COLO829 (cell line): ENCODE data around the gene REEP1.
"Not testable (repeated sequence)": the region's sequence is repeated elsewhere in the genome, so short reads cannot be mapped to it uniquely, and the experiment has no call there.

Source experiments
- DNase-seq: peaks from one replicate; pipeline ENCODE4 v3.0.0; 2012; ENCODE audit warnings: low spot score

Gene REEP1

GRCh38 chr2:86283411-86284030, 53.9 kb downstream of the REEP1 start:
- no peak for DNase-seq

- no peak for DNase-seq
Observed at GRCh38 chr2:86281066-86281700, 56.2 kb downstream of the REEP1 start.

GRCh38 chr2:86280191-86280667, 57.2 kb downstream of the REEP1 start:
- DNase-seq, result no peak

- DNase-seq, result no peak
Observed at GRCh38 chr2:86275962-86276361, 61.5 kb downstream of the REEP1 start.

DNA sequence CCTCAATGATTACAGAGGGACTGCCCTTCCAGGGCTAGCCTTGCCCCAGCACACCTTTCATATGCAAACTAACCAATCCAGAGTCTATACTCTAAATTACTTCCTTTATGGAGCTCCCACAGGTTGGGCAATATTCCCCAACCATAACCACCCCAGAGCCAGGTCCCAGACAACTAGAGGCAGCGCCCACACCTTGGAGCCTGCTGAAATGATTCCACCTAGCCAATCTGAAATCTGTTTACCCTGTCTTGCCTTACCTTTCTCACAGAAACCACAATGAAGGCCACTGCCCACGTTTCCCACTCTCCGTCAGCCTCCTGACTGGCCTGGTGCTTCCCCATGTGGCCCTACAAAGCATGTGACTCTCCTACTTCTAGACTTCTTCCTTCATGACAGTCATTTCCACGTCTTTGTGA, 62.0 kb downstream of the REEP1 start:
- no peak for DNase-seq

GRCh38 chr2:86274918-86275275, 62.5 kb downstream of the REEP1 start:
- no peak for DNase-seq

- peak; percentile 77 for DNase-seq
Observed at GRCh38 chr2:86274265-86274917, 63.0 kb downstream of the REEP1 start.

GRCh38 chr2:86272111-86272510, 65.3 kb downstream of the REEP1 start:
- DNase-seq, result no peak

- no peak for DNase-seq
Observed at GRCh38 chr2:86271248-86271647, 66.2 kb downstream of the REEP1 start.

DNA sequence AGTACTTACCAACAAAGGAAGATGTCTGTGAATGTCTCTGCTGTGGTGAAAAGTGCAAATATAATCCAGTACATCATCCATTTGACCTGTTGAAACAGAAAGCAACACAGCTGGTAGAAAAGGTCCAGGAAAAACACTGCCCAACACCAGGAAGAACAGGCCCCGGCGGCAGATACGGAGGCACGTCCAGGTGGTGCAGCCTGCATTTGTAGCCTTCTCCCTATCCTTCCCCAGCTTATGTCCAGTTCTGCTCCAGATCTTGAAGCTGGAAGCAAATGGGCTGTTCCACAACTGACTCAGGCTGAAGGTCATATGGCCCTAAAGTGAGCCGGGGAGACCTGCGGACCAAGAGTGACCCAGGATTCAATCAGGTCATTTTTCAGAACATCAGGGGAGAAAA, 73.5 kb downstream of the REEP1 start:
- DNase-seq, result no peak

DNA sequence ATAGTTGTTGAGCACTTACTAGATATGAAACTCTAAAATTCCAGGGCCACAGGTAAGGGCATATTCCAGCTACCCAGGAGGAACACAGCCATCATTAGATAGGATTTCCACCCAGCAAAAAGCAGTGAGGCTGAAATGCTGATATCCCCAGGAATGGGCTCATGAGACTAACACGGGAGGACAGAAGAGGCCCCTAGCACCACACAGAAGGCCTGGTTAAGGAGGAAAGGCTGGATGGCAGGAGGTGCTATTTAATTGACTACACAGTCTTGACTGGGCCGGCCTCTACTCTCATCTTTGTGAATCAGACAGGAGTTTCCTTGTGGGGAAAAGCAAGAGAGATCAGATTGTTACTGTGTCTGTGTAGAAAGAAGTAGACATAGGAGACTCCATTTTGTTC, 76.4 kb downstream of the REEP1 start:
- DNase-seq, result no peak

- no peak for DNase-seq
Observed at GRCh38 chr2:86258106-86258505, 79.3 kb downstream of the REEP1 start.

GRCh38 chr2:86256982-86257381, 80.4 kb downstream of the REEP1 start:
- DNase-seq, result peak; percentile 34

DNA sequence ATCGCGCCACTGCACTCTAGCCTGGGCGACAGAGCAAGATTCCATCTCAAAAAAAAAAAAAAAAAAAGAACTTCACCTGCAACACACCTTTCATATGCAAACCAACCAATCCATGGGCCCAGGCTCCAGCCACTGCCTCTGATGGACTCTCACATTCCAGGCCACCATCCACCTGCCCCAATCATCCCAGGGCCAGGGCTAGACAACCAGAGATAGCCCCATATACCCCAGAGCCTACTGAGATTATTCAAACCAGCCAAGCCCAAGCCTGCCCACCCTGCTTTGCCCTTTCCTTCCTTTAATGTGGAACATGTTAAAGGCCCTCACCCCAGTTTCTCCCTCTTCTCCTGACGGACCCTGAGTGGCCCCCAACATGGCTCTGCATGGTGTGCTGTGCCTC, 81.1 kb downstream of the REEP1 start:
- DNase-seq, result no peak

DNA sequence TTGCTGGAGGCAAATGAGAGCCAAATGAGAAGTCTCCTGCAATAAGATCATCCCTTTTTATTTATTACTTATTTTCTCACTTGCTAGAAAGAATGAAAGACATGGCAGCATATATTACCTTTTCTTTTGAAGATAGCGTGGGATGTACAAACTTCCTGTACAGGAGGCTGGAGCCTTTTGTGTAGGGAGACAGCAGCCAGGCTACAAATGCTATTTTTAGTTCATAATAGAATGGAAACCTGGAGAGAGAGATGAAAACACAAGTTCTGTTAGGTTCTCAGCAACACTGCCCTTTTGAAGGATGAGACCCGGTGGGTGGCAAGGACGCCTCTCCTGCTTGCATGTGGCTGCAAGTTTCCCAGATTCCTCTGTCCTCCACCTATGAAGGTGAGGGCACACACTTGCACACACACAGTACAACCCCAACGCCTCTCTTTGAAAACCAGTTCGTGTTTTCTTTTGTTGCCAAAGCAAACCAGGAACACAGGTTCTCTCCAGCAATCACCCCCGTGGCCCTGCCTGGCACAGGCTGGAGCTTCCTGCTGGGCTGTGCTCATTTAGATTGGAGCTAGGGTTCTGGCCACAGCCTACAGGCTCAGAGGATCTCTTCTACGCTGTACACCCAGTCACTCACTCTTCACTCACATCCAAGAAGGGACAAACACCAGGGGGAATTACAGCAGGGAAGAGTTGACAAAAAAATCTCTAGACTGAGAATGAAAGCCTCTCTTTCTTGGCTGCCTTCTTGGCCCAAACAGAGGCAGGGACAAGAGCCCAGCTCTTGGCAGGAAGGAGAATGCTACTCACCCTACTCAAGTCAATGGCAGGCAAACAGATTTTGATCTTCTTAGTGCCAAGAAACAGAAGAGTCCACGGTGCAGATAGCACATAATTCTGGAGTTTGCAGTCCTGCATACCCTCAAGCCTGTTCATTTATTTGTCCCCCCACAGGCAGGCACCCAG, 82.6 kb downstream of the REEP1 start:
- no peak for DNase-seq

DNA sequence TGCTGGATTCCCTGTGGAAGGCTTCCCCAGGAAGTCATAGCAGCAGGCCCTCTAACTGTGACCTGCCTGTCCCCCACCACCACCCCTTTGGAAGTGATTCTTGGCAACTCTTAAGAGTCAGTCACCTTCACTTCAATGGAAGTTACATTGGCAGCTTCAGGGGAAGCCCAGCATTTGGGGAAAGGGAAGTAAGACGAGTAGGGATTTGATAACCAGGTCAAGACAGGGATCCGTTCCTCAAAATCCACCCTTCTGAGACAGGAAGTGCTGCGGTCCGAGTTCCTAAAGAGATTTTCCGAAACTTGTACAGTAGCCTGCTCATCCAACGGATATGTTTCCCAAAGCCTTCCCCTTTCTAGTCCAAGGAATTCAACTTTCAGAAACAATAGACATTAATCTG, 84.0 kb downstream of the REEP1 start:
- no peak for DNase-seq

- DNase-seq, result no peak
Observed at GRCh38 chr2:86251840-86252266, 85.6 kb downstream of the REEP1 start.

GRCh38 chr2:86249579-86250391, 87.6 kb downstream of the REEP1 start:
- peak; percentile 24 for DNase-seq

DNA sequence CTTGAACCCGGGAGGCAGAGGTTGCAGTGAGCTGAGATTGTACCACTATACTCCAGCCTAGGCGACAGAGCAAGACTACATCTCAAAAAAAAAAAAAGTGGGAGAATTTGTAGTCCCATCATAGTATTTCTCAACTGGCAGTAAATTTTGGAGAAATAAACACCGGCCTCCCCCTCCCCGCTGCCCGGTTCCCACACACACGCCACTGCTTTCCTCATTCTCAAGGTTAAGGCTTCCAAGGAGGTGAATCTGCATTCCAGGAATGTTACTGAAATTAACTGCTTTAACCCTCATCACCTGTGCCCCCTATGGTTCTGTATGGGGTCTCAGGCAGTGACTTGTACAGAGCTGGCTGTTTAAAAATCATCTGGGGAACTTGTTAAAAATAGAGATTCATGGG, 88.2 kb downstream of the REEP1 start:
- DNase-seq, result no peak

GRCh38 chr2:86245222-86245621, 92.2 kb downstream of the REEP1 start:
- not testable (repeated sequence) for DNase-seq

GRCh38 chr2:86244781-86245180, 92.6 kb downstream of the REEP1 start:
- not testable (repeated sequence) for DNase-seq
